Neural cell (in vitro differentiated cells): ENCODE data around the gene UFD1. TPM values are rescaled to one million over a fixed set of nuclear protein-coding genes. Genes with fewer than 3 reads are reported as not detected.
"Not testable (repeated sequence)": the region's sequence is repeated elsewhere in the genome, so short reads cannot be mapped to it uniquely, and the experiment has no call there.

ENCODE experiments used
- H2AFZ ChIP-seq: fragments of 200-600, 300-800 bp; sonication (generic), shearing (Covaris generic); 2 replicates; pipeline ENCODE4 v1.6.0; 2014; ENCODE audit warnings: low read depth, mild to moderate bottlenecking, antibody characterized with exemption, low read length, moderate library complexity
- H3F3A ChIP-seq: fragments of 200-600 bp; shearing (Covaris generic); 2 replicates; pipeline ENCODE4 v1.6.1; 2016; ENCODE audit warnings: mild to moderate bottlenecking, moderate library complexity, mixed read lengths, antibody characterized with exemption, low read length; ENCODE audit not compliant: insufficient read depth, poor library complexity, severe bottlenecking
- H3K27ac ChIP-seq: fragments of 200-600, 300-800 bp; sonication (generic), shearing (Covaris generic); 2 replicates; pipeline ENCODE4 v1.5.1; 2014; ENCODE audit warnings: mild to moderate bottlenecking, low read length, moderate library complexity
- H3K27me3 ChIP-seq: fragments of 300-800, 200-600 bp; sonication (generic), shearing (Covaris generic); 2 replicates; pipeline ENCODE4 v1.6.0; 2014; ENCODE audit warnings: mild to moderate bottlenecking, low read depth, low read length, moderate library complexity; ENCODE audit not compliant: insufficient read depth
- H3K36me3 ChIP-seq: fragments of 300-800, 200-600 bp; sonication (generic), shearing (Covaris generic); 2 replicates; pipeline ENCODE4 v1.5.1; 2014; ENCODE audit warnings: mild to moderate bottlenecking, antibody characterized with exemption, low read length, moderate library complexity; ENCODE audit not compliant: insufficient read depth
- H3K4me2 ChIP-seq: fragments of 300-800, 200-600 bp; sonication (generic), shearing (Covaris generic); 2 replicates; pipeline ENCODE4 v1.6.0; 2014; ENCODE audit warnings: mild to moderate bottlenecking, low read length
- H3K4me3 ChIP-seq: fragments of 300-800, 200-600 bp; sonication (generic), shearing (Covaris generic); 2 replicates; pipeline ENCODE4 v1.5.1; 2014; ENCODE audit warnings: mild to moderate bottlenecking, low read length, moderate library complexity
- H3K79me2 ChIP-seq: fragments of 200-600 bp; shearing (Covaris generic); replicated peaks from 2 replicates; pipeline ENCODE4 v1.6.0; 2014; ENCODE audit warnings: mild to moderate bottlenecking, low read length, moderate library complexity; ENCODE audit not compliant: insufficient read depth
- H3K9ac ChIP-seq: fragments of 300-800, 200-600 bp; sonication (generic), shearing (Covaris generic); 2 replicates; pipeline ENCODE4 v1.6.1; 2016; ENCODE audit warnings: mild to moderate bottlenecking, low read length, mixed read lengths
- H3K9me2 ChIP-seq: fragments of 200-600 bp; shearing (Covaris generic); 2 replicates; pipeline ENCODE4 v1.6.1; 2016; ENCODE audit warnings: mild to moderate bottlenecking, low read length, mixed read lengths; ENCODE audit not compliant: insufficient read depth
- H3K9me3 ChIP-seq: fragments of 200-600, 300-800 bp; sonication (generic), shearing (Covaris generic); 2 replicates; pipeline ENCODE4 v1.6.1; 2016; ENCODE audit warnings: mild to moderate bottlenecking, mixed run types, low read length, moderate library complexity, mixed read lengths
- H4K20me1 ChIP-seq: fragments of 200-600 bp; shearing (Covaris generic); 2 replicates; pipeline ENCODE4 v1.6.1; 2016; ENCODE audit warnings: mild to moderate bottlenecking, mixed run types; ENCODE audit not compliant: insufficient read depth
- CTCF ChIP-seq: fragments of 450-650 bp; IDR thresholded peaks from 2 replicates; pipeline ENCODE4 v1.5.1; 2014; ENCODE audit warnings: antibody characterized with exemption, mild to moderate bottlenecking, moderate library complexity; ENCODE audit not compliant: poor library complexity, severe bottlenecking
- EP300 ChIP-seq: fragments of 450-650 bp; conservative IDR thresholded peaks from 2 replicates; pipeline ENCODE4 v1.6.1; 2014; ENCODE audit warnings: antibody characterized with exemption, mild to moderate bottlenecking, moderate library complexity; ENCODE audit not compliant: poor library complexity, severe bottlenecking
- EZH2 ChIP-seq: fragments of 200-600, 300-800 bp; shearing (Covaris generic), sonication (generic); IDR thresholded peaks from 2 replicates; pipeline ENCODE4 v1.6.1; 2014; ENCODE audit warnings: antibody characterized with exemption, low read length, borderline replicate concordance, mild to moderate bottlenecking; ENCODE audit not compliant: insufficient read depth, poor library complexity, severe bottlenecking
- MXI1 ChIP-seq: fragments of 450-650 bp; conservative IDR thresholded peaks from 2 replicates; pipeline ENCODE4 v1.6.1; 2014; ENCODE audit warnings: antibody characterized with exemption, mild to moderate bottlenecking; ENCODE audit not compliant: poor library complexity, severe bottlenecking
- POLR2AphosphoS5 ChIP-seq: IDR thresholded peaks from 2 replicates; pipeline ENCODE4 v1.6.1; 2012
- RAD21 ChIP-seq: fragments of 450-650 bp; conservative IDR thresholded peaks from 2 replicates; pipeline ENCODE4 v1.6.1; 2014; ENCODE audit warnings: antibody characterized with exemption, mild to moderate bottlenecking, moderate library complexity
- REST ChIP-seq: IDR thresholded peaks from 2 replicates; pipeline ENCODE4 v1.6.1; 2012; ENCODE audit warnings: borderline replicate concordance
- SMC3 ChIP-seq: fragments of 450-650 bp; conservative IDR thresholded peaks from 2 replicates; pipeline ENCODE4 v1.6.1; 2014; ENCODE audit warnings: antibody characterized with exemption, mild to moderate bottlenecking, moderate library complexity; ENCODE audit not compliant: poor library complexity
- TAF1 ChIP-seq: IDR thresholded peaks from 2 replicates; pipeline ENCODE4 v1.6.1; 2012; ENCODE audit warnings: low read depth
- polyA plus RNA-seq: library from polyadenylated mRNA; depleted of rRNA; stranded (reverse); fragments of >200 nt; gene quantifications from 2 replicates; pipeline ENCODE4 v1.2.3, GENCODE V29; 2014

UFD1 gene
- polyA plus RNA-seq, 1 donor from 2014 or later: 56.9 TPM

- Histone ChIP-seq H3K4me2 (peak overlapping the region; percentile 79), H3K36me3 (peaks cover 9% of the 10 kb centered on the region), H2AFZ (peak overlapping the region; percentile 21)
Observed at GRCh38 chr22:19446603-19447329, 32.2 kb downstream of the UFD1 start.

DNA sequence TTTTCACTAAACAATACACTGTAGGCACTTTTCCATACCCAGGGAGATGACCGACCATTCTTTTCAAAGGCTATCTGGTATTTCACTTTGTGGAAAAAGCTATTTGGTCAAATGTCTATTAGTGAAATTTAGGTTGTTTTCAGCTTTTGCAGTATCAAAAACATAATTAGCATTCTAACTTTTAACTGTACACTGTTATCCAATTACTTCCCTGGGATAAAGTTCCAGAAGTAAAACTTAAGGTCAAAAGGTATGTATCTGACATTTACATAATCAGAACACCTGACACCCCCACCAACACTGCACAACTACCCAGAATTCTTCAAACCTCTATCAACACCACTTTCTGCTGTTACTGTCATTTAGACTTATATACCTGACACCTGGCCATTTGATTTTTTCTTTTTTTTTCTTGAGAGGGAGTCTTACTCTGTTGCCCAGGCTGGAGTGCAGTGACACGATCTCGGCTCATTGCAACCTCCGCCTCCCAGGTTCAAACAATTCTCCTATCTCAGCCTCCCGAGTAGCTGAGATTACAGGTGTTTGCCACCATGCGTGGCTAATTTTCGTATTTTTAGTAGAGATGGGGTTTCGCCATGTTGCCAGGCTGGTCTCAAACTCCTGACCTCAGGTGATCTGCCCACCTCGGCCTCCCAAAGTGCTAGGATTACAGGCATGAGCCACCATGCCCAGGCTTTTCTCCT lies 33.6 kb downstream of the UFD1 start:
- H3K27ac ChIP-seq: not testable (repeated sequence)

More at GRCh38 chr22:19446603-19447329, 32.2 kb downstream of the UFD1 start:
- TF ChIP-seq RAD21: no peak
- no peak for TF ChIP-seq EZH2
- TF ChIP-seq CTCF: no peak
- no peak for TF ChIP-seq MXI1
- no peak for TF ChIP-seq SMC3
- no peak for TF ChIP-seq REST
- no peak for TF ChIP-seq EP300
- no peak for TF ChIP-seq TAF1
- TF ChIP-seq POLR2AphosphoS5: no peak
- Histone ChIP-seq H3K9me2 (no peaks in the 10 kb centered on the region), H3K27me3 (no peaks in the 10 kb centered on the region), H3K4me3 (peak overlapping the region; percentile 98), H3K79me2 (peaks cover 54% of the 10 kb centered on the region), H3K9ac (peak overlapping the region; percentile 84), H3F3A (no peaks in the 10 kb centered on the region), H4K20me1 (no peaks in the 10 kb centered on the region), H3K27ac (peak overlapping the region; percentile 88), H3K9me3 (no peaks in the 10 kb centered on the region)

More for the DNA sequence above, 33.6 kb downstream of the UFD1 start:
- not testable (repeated sequence) for H3K9me3 ChIP-seq, H3K27me3 ChIP-seq, H3K36me3 ChIP-seq, H4K20me1 ChIP-seq, H3K9ac ChIP-seq, H3K4me2 ChIP-seq, H3K9me2 ChIP-seq, H2AFZ ChIP-seq, H3F3A ChIP-seq, H3K4me3 ChIP-seq
- H3K79me2 ChIP-seq: peaks cover 67% of the 10 kb centered on the region
